Tibial artery (tissue), 4 donors: ENCODE results near the gene SF3A1.
A peak's percentile ranks its signal among the peaks of the same experiment; 100 is the strongest.
"Not testable (repeated sequence)": the region's sequence is repeated elsewhere in the genome, so short reads cannot be mapped to it uniquely, and the experiment has no call there.

Experiments used
- DNase-seq, 2 donors: peaks; one replicate each; pipeline ENCODE4 v3.0.0-alpha.2; 2019
- H3K27ac ChIP-seq, 2 donors: fragments of 200-600 bp; sonication (generic) in 1 of 2; 1 replicate in 1 of 2; 2 replicates in 1 of 2; pipeline ENCODE4 v1.5.1; 2018 to 2019; ENCODE audit warnings: mild to moderate bottlenecking in 1 of 2
- H3K27me3 ChIP-seq, 2 donors: fragments of 200-600 bp; sonication (generic) in 1 of 2; one replicate each; pipeline versions ENCODE4 v1.5.1 to v1.6.0; 2016 to 2019
- H3K36me3 ChIP-seq, 3 donors: fragments of 200-600 bp; sonication (generic) in 2 of 3; one replicate each; pipeline ENCODE4 v1.5.1; 2016 to 2019; ENCODE audit warnings: mild to moderate bottlenecking in 2 of 3
- H3K4me1 ChIP-seq, 4 donors: fragments of 200-600 bp; sonication (generic) in 2 of 4; 1 replicate in 3 of 4; 2 replicates in 1 of 4; pipeline ENCODE4 v1.5.1; 2016 to 2019
- H3K4me3 ChIP-seq, 2 donors: fragments of 200-600 bp; sonication (generic) in 1 of 2; 1 replicate in 1 of 2; 2 replicates in 1 of 2; pipeline ENCODE4 v1.5.1; 2018 to 2019; ENCODE audit warnings: mild to moderate bottlenecking in 2 of 2
- H3K9me3 ChIP-seq, 3 donors: fragments of 200-600 bp; sonication (generic) in 1 of 3; one replicate each; pipeline ENCODE4 v1.5.1; 2016 to 2019
- intact Hi-C: fragments of 100-400 bp; cut with DNase I; formaldehyde crosslinking; loops from one replicate; pipeline ENCODE4 v1.15.0; 2023; ENCODE audit warnings: low total_unique reads
- TF ChIP-seq, protein P1 (sequence below), 2 experiments: fragments of 200-600 bp in 1 of 2; fragments of 450-650 bp in 1 of 2; IDR thresholded peaks; one replicate each; pipeline ENCODE4 v1.5.1; 2017 to 2019; ENCODE audit warnings: antibody characterized with exemption in 2 of 2, mild to moderate bottlenecking in 1 of 2, moderate library complexity in 1 of 2

Gene SF3A1

DNA sequence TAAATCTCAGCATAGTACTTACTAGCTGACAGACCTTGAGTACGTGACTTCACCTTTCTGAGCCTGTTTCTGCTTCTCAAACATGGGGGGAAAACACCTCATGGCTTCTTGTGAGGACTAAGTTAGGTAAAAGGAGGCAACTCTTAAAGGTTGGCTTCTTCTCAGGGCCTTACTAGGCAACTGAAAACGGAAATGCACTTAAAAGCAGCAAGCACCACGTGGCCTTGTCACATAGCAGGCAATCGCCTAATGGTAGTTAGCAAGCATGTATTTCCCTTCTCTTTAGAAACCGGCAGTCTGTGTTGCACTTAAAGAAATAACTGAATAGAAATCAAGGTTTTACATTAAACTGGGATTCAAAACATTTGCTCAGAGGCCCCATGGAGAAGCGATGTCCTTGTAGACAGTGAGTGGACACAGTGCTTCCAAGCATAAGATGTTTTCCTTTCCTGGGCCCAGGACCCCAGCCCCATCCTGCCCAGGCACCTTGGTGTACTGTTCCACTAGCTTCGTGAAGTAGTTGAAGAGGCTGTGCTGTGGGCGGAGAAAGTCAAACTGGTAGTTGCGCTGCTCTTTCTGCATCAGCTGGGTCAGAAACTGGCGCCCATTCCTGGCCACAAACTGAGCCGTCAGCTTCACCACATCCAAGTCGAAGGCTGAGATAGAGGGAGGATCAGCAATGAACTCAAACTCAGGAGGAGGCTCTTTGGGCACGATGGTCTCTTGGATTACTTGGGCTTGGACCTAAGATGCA is 12.1 kb downstream of the SF3A1 start:
- Histone ChIP-seq H3K27me3 (no peaks in the 10 kb centered on the region), H3K4me1 (peaks cover 0 to 31% (median 22%) of the 10 kb centered on the region in 4 donors), H3K27ac (no peak overlapping the region), H3K4me3 (no peak overlapping the region), H3K9me3 (no peaks in the 10 kb centered on the region), H3K36me3 (peaks cover 83 to 95% (median 88%) of the 10 kb centered on the region in 3 donors)
- TF ChIP-seq, protein P1, sequence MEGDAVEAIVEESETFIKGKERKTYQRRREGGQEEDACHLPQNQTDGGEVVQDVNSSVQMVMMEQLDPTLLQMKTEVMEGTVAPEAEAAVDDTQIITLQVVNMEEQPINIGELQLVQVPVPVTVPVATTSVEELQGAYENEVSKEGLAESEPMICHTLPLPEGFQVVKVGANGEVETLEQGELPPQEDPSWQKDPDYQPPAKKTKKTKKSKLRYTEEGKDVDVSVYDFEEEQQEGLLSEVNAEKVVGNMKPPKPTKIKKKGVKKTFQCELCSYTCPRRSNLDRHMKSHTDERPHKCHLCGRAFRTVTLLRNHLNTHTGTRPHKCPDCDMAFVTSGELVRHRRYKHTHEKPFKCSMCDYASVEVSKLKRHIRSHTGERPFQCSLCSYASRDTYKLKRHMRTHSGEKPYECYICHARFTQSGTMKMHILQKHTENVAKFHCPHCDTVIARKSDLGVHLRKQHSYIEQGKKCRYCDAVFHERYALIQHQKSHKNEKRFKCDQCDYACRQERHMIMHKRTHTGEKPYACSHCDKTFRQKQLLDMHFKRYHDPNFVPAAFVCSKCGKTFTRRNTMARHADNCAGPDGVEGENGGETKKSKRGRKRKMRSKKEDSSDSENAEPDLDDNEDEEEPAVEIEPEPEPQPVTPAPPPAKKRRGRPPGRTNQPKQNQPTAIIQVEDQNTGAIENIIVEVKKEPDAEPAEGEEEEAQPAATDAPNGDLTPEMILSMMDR (IDR thresholded peaks at IDR 0.05) = no peak
- intact Hi-C loops = no loop called here
- no peak for DNase-seq

DNA sequence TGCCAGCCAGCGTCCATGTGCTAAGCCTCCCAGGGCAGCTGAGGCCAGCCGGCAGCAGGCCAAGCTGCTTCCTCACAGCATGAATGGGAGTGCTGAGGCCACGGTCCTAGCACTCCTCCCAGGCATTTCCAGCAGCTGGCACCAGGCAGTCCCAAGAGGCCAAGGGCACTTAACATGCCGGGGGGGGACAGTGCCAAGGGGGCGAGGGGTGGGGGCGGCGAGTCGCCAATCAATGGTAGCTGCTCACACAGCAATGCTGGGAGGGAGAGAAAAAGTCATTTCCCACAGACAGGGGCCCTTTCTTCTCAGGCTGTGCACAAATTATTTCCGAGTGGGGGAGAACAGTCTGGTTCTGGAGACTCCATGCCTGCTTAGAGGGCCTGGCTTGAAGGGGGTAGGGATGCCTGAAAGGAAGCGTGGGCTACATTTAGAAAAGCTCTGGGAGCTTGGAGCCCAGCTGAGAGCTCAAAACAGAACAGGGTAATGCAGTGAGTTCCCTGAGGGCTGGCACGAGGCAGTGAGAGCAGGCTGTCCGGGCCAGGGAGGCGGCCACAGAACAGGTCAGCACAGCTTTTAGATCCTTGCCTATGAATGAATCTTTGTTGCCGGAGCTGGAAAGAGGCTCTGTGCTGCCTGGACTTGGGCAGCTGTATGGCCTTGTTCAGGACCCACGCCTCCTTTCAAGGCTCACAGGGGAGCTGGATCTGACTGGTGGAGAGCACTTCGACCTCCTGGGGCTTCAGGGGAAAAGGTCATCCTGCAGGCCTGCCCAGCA is 15.6 kb downstream of the SF3A1 start:
- peaks cover 94 to 100% (median 100%) of the 10 kb centered on the region in 3 donors for H3K36me3 ChIP-seq
- TF ChIP-seq, protein P1 (IDR thresholded peaks at IDR 0.05) = no peak
- H3K27ac ChIP-seq = peak overlapping the region; percentile 54 to 66
- no peaks in the 10 kb centered on the region for H3K27me3 ChIP-seq
- peak; percentile 44 to 89 for DNase-seq
- H3K4me3 ChIP-seq = no peak overlapping the region
- intact Hi-C loops = no loop called here
- no peaks in the 10 kb centered on the region for H3K9me3 ChIP-seq
- peaks cover 0 to 31% (median 22%) of the 10 kb centered on the region in 4 donors for H3K4me1 ChIP-seq

DNA sequence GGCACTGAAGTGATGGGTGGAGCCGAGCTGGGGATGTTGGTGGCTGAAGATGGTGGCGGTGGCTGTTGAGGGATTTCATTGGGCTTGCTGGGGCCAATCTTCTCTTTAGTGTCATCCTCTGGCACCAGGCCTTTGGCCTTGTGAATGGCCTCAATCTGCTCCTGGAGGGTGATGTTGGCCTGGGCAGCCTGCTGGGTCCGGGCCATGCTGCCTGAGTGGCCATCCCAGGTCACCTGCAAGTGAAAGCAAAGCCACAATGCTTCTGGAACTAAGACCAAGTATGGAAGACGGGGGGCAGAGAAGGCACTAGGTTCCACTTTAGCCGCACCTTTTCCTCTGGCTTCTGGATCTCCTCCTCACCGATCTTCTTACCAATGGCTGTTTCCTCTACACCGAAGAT is 17.9 kb downstream of the SF3A1 start:
- no peak for DNase-seq
- H3K36me3 ChIP-seq = peaks cover 94 to 100% (median 100%) of the 10 kb centered on the region in 3 donors
- TF ChIP-seq, protein P1 (IDR thresholded peaks at IDR 0.05) = no peak
- intact Hi-C loops = no loop called here
- no peaks in the 10 kb centered on the region for H3K27me3 ChIP-seq
- peaks cover 0 to 31% (median 22%) of the 10 kb centered on the region in 4 donors for H3K4me1 ChIP-seq
- no peak overlapping the region for H3K4me3 ChIP-seq
- H3K27ac ChIP-seq = no peak overlapping the region
- H3K9me3 ChIP-seq = no peaks in the 10 kb centered on the region

DNA sequence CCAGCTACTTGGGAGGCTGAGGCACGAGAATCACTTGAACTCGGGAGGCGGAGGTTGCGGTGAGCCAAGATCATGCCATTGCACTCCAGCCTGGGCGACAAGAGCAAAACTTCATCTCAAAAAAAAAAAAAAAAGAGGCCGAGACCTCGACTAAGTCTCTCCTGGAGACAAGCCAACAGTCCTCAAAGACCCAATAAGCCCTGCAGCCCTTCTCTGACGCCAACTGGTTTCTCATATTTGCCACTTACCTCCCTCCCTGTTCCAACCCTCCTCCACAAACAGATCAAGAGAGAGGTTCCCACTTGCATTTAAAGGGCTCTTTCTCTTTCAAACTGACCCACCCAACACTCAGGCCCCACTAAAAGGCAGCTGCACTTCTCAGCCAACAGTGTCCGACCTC is 18.4 kb downstream of the SF3A1 start:
- DNase-seq, intact Hi-C loops, H3K9me3 ChIP-seq, H3K27ac ChIP-seq, H3K4me3 ChIP-seq, H3K27me3 ChIP-seq: not testable (repeated sequence)
- peaks cover 0 to 31% (median 22%) of the 10 kb centered on the region in 4 donors for H3K4me1 ChIP-seq
- H3K36me3 ChIP-seq = peaks cover 94 to 100% (median 100%) of the 10 kb centered on the region in 3 donors

DNA sequence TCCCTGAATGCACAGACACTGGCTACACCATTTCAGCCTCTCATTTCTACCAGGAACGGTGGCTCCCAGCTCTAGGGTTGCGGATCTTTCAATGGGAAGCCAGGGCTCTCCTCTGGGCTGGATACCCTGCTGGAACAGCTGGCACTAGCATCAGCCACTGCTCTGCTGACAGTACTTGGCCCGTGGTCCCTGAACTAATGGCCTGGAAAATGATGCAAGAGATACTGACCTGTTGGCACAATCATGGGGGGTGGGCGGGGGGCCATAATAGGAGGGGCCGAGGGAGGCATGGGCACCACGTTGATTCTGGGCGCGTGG is 19.3 kb downstream of the SF3A1 start:
- TF ChIP-seq, protein P1 (IDR thresholded peaks at IDR 0.05) = no peak
- Histone ChIP-seq H3K9me3 (no peaks in the 10 kb centered on the region), H3K27me3 (no peaks in the 10 kb centered on the region), H3K4me1 (peaks cover 0 to 27% (median 22%) of the 10 kb centered on the region in 4 donors), H3K36me3 (peaks cover 94 to 100% (median 100%) of the 10 kb centered on the region in 3 donors), H3K27ac (no peak overlapping the region), H3K4me3 (no peak overlapping the region)
- DNase-seq = no peak
- intact Hi-C loops = no loop called here
